ENCODE measurements around the gene SSR4. TPM values are rescaled to one million over a fixed set of nuclear protein-coding genes. Genes with fewer than 3 reads are reported as not detected.

Gene SSR4
- total RNA-seq, 1 experiment from 2014 or later = 225 TPM

DNA sequence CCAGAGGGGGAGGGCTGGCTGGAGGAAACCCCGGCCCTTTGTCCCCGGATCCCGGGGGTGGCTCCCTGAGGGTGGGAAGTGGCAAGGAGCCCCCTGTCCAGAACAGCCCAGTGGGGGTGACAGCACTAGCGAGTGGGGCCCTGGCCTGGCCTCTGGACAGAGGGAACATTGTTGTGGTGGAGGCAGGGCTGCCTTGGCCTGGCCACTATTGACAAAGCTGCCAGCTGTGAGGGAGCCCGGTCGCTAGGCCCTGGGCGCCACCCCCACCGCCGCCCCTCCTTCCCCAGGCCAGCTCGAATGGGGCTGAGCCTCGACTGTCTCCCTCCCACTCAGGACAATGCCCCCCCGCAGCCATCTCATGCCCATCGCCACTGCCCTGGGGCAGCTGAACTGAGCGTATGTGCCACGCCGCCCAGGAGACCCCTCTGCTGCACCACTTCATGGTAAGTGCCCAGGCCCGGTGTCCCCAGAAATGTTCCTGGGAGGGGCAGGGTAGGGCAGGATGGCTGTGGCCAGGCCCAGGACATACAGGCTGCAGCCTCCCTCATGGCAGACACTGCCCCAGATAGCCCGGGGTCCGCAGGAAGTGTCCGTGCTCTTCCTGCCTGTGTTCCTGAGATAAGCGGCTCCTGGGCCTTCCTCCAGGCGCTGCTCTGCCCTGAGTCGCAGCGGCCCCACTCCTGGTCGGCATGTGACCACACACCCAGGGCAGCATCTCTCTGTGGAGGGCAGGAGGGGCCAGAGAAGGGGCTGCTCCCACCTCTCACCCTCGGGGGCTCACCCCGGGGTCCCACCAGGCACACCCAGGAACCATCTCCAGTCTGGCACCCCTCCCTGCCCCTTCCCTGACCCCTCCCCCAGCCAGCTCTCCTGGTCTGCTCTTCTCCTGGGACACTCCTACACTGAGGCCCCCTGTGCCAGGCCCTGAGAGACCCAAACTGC is 29.1 kb upstream of the SSR4 start:
- DNase-seq (ENCODE audit: low read depth in 1 of 2, low spot score in 2 of 2) = no peak
- H3K9me3 ChIP-seq (replicated peaks) = no peaks in the 10 kb centered on the region
- no peaks in the 10 kb centered on the region for H3K36me3 ChIP-seq
- H3K27ac ChIP-seq = peak overlapping the region; percentile 47
- H3K27me3 ChIP-seq (replicated peaks) = no peaks in the 10 kb centered on the region
- H3K4me3 ChIP-seq = peak overlapping the region; percentile 30
- H3K4me1 ChIP-seq (replicated peaks) = peaks cover 26% of the 10 kb centered on the region

DNA sequence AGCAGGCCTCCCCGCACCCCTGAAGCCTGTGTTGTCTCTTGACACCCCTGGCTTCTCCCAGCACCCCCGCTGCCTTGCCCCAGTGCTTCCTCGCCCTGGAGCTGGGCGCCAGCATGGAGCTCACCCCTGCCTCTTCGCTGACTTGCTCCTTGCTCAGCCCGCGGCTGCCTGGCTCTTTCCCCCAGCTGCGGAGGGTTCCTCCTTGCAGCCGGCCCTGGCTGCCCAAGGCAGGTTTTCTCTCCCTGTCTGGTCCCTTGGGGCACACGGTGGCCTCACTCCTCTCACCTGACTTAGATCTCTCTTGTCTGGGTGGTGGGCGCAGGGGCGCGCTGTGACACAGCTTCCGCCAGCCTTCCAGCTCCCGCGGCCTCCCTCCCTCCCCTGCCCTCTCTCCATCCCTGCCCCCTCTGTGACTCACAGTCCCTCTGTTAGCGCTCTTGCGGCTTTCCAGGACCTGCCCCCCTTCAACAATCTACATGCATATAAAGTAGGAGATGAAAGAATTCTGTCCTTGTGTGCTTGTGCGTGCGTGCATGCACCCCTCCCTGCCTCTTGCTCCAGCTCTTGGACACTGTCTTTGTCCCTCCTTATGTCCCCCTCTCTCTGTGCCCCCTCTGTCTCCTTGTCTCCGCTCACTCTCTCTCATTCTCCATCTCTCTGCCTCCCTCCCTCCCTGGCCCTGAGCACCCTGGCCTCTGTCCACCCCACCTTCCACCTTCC is 28.2 kb upstream of the SSR4 start:
- peak overlapping the region; percentile 47 for H3K27ac ChIP-seq
- no peaks in the 10 kb centered on the region for H3K36me3 ChIP-seq
- no peaks in the 10 kb centered on the region for H3K9me3 ChIP-seq (replicated peaks)
- H3K4me1 ChIP-seq (replicated peaks) = peaks cover 26% of the 10 kb centered on the region
- DNase-seq (ENCODE audit: low read depth in 1 of 2, low spot score in 2 of 2) = peak; percentile 71 to 84
- H3K27me3 ChIP-seq (replicated peaks) = no peaks in the 10 kb centered on the region
- H3K4me3 ChIP-seq = peak overlapping the region; percentile 30

DNA sequence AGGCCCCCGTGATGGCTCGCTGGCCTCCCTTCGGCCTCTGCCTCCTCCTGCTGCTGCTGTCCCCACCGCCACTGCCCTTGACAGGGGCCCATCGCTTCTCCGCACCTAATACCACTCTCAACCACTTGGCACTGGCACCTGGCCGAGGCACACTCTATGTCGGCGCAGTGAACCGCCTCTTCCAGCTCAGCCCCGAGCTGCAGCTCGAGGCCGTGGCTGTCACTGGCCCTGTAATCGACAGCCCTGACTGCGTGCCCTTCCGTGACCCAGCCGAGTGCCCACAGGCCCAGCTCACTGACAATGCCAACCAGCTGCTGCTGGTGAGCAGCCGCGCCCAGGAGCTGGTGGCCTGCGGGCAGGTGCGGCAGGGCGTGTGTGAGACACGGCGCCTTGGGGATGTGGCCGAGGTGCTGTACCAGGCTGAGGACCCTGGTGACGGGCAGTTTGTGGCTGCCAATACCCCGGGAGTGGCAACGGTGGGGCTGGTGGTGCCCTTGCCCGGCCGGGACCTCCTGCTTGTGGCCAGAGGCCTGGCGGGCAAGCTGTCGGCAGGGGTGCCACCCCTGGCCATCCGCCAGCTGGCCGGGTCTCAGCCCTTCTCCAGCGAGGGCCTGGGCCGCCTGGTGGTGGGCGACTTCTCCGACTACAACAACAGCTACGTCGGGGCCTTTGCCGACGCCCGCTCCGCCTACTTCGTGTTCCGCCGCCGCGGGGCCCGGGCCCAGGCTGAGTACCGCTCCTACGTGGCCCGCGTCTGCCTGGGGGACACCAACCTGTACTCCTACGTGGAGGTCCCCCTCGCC is 27.4 kb upstream of the SSR4 start:
- Histone ChIP-seq H3K27me3 (replicated peaks) (no peaks in the 10 kb centered on the region), H3K4me1 (replicated peaks) (peaks cover 26% of the 10 kb centered on the region), H3K27ac (no peak overlapping the region), H3K9me3 (replicated peaks) (no peaks in the 10 kb centered on the region), H3K4me3 (no peak overlapping the region), H3K36me3 (no peaks in the 10 kb centered on the region)
- DNase-seq (ENCODE audit: low read depth in 1 of 2, low spot score in 2 of 2) = no peak

DNA sequence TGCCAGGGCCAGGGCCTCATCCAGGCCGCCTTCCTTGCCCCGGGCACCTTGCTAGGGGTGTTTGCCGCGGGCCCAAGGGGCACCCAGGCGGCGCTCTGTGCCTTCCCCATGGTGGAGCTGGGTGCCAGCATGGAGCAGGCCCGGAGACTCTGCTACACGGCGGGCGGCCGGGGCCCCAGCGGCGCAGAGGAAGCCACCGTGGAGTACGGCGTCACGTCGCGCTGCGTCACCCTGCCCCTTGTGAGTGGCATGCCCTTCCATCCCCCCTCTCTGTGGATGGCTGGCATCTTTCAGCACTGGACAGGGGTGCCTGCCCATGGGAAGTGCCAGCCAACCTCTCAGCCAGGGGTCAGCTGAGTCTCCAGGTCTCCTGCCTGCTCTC is 26.8 kb upstream of the SSR4 start:
- Histone ChIP-seq H3K4me3 (no peak overlapping the region), H3K27me3 (replicated peaks) (no peaks in the 10 kb centered on the region), H3K27ac (no peak overlapping the region), H3K4me1 (replicated peaks) (peaks cover 26% of the 10 kb centered on the region), H3K9me3 (replicated peaks) (no peaks in the 10 kb centered on the region), H3K36me3 (no peaks in the 10 kb centered on the region)
- no peak for DNase-seq (ENCODE audit: low read depth in 1 of 2, low spot score in 2 of 2)

DNA sequence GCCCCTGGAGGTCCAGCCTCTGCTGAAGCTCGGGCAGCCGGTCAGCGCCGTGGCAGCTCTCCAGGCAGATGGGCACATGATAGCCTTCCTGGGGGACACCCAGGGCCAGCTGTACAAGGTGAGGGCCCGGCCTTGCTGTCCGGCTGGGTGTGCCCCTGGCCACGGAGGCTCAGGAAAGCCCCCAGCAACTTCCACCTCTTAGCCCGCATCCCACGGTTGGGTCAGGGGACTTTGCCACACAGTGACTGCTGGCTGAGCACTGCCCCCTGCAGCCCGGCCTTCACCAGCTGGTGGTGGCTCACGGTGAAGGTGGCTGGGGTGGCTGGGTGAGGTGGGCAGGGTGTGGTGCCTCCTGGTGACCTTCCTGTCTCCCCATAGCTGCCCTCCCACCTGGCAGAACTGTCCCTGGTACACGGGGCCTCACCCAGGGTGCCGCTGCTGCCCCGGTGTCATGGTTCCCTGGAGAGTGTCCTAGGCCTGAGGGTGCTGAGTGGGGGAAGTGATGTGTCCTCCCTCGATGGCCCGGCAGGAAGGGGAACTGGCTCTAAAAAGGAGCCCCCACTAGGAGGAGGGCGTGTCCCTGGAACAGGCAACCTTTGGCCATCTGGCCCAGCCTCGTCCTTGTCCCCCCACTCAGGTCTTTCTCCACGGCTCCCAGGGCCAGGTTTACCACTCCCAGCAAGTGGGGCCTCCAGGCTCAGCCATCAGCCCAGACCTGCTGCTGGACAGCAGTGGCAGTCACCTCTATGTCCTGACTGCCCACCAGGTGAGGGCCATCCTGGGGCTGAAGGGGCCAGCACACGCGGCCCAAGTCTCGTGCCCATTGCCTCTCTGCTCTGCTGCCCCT is 25.9 kb upstream of the SSR4 start:
- H3K36me3 ChIP-seq = no peaks in the 10 kb centered on the region
- no peak overlapping the region for H3K4me3 ChIP-seq
- H3K27me3 ChIP-seq (replicated peaks) = no peaks in the 10 kb centered on the region
- H3K9me3 ChIP-seq (replicated peaks) = no peaks in the 10 kb centered on the region
- no peak overlapping the region for H3K27ac ChIP-seq
- no peak for DNase-seq (ENCODE audit: low read depth in 1 of 2, low spot score in 2 of 2)
- peaks cover 26% of the 10 kb centered on the region for H3K4me1 ChIP-seq (replicated peaks)

DNA sequence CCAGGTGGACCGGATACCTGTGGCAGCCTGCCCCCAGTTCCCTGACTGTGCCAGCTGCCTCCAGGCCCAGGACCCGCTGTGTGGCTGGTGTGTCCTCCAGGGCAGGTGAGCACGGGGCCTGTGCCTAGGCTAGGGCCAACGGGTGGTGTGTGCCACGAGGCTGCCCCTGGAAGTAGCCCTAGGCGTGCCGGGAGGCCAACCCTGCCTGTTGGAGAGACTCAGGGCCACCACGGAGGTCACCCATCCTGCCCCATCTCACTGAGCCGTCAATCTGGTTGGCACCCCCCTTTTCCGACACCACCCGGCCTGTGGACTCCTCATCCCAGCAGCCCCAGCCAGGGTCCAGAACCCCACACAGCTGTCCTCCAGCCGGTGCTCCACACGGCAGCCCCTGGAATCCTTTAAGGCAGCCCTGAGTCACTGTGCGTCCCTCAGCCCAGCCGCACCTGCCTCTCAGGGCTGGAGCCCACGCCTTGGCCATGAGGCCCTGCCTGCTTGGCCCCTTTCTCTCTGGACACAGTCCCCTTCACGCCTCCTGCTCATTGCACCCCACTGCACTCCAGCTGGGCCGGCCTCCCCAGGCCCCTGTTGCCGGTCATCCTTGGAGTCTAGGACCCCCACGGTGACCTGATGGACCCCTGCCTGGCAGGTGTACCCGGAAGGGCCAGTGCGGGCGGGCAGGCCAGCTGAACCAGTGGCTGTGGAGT is 25.2 kb upstream of the SSR4 start:
- H3K4me3 ChIP-seq = no peak overlapping the region
- peaks cover 22% of the 10 kb centered on the region for H3K4me1 ChIP-seq (replicated peaks)
- no peaks in the 10 kb centered on the region for H3K36me3 ChIP-seq
- no peaks in the 10 kb centered on the region for H3K27me3 ChIP-seq (replicated peaks)
- no peak for DNase-seq (ENCODE audit: low read depth in 1 of 2, low spot score in 2 of 2)
- no peak overlapping the region for H3K27ac ChIP-seq
- no peaks in the 10 kb centered on the region for H3K9me3 ChIP-seq (replicated peaks)

DNA sequence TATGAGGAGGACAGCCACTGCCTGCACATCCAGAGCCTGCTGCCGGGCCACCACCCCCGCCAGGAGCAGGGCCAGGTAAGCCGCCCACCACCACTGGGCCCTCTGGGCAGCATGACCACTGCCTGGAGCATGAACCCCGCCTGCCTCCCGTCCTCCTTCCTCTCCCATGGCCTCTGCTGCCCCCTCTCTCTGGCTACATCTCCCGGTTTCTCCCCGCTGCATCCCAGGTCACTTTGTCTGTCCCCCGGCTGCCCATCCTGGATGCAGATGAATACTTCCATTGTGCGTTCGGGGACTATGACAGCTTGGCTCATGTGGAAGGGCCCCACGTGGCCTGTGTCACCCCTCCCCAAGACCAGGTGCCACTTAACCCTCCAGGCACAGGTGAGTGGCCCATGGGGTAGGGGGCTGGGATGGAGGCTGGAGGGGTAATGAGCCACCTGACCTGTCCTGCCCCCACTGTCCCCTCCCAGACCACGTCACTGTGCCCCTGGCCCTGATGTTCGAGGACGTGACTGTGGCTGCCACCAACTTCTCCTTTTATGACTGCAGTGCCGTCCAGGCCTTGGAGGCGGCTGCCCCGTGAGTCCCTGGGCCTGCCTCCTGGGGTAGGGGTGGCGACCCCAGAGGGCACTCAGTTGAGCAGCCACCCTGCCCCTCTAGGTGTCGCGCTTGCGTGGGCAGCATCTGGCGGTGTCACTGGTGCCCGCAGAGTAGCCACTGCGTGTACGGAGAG is 24.4 kb upstream of the SSR4 start:
- Histone ChIP-seq H3K36me3 (no peaks in the 10 kb centered on the region), H3K4me3 (no peak overlapping the region), H3K27ac (no peak overlapping the region), H3K9me3 (replicated peaks) (no peaks in the 10 kb centered on the region), H3K27me3 (replicated peaks) (no peaks in the 10 kb centered on the region), H3K4me1 (replicated peaks) (peaks cover 19% of the 10 kb centered on the region)
- no peak for DNase-seq (ENCODE audit: low read depth in 1 of 2, low spot score in 2 of 2)

DNA sequence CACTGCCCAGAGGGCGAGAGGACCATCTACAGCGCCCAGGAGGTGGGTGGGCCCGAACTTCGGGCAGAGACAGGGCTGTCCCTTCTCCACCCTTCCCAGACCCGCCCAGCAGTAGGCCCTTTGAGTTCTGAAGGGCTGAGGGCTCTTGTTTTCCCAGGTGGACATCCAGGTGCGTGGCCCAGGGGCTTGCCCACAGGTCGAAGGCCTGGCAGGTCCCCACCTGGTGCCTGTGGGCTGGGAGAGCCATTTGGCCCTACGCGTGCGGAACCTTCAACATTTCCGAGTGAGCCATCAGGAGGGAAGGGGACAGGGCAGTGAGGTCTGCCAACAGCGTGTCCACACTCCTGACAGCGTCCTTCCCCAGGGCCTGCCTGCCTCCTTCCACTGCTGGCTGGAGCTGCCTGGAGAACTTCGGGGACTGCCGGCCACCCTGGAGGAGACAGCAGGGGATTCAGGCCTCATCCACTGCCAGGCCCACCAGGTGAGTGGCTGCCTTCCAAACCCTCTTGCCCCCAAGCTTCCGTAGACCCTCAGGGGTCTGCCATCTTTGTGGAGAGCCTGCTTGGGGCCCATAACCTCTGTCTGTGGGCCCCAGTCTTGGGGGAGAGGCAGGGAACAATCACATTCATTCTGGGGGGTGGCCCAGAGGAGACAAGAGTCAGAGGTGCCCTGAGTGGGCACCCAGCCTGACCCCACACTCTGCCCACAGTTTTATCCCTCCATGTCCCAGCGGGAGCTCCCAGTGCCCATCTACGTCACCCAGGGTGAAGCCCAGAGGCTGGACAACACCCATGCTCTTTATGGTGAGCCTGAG is 23.7 kb upstream of the SSR4 start:
- no peaks in the 10 kb centered on the region for H3K36me3 ChIP-seq
- no peaks in the 10 kb centered on the region for H3K27me3 ChIP-seq (replicated peaks)
- H3K27ac ChIP-seq = no peak overlapping the region
- DNase-seq (ENCODE audit: low read depth in 1 of 2, low spot score in 2 of 2) = no peak
- H3K9me3 ChIP-seq (replicated peaks) = no peaks in the 10 kb centered on the region
- H3K4me1 ChIP-seq (replicated peaks) = peaks cover 12% of the 10 kb centered on the region
- H3K4me3 ChIP-seq = no peak overlapping the region

DNA sequence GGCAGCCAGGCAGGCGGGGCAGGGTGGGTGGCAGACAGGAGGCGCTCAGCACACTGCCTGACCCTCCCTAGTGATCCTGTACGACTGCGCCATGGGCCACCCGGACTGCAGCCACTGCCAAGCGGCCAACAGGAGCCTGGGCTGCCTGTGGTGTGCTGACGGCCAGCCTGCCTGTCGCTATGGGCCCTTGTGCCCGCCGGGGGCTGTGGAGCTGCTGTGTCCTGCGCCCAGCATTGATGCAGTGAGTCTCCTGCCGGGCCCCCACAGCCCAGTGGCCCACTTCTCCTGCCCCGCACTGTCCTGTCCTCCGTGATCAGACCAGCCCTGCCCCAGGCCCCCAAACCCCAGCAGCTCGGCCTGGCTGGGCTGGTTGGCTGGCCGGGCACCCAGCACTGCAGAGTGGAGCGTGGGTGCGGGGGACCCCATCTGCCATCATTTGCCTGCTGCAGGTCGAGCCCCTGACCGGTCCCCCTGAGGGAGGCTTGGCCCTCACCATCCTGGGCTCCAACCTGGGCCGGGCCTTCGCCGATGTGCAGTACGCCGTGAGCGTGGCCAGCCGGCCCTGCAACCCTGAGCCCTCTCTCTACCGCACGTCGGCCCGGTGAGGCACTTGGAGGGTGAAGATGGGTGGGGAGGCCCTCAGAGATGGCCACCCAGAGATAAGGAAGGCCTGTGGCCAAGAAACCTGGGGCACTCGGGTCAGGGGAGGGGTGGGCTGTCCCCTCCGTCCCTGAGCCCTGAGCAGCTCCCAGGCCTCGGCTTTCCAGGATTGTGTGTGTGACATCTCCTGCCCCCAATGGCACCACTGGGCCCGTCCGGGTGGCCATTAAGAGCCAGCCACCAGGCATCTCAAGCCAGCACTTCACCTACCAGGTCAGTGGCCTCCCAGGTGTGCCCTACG is 22.8 kb upstream of the SSR4 start:
- no peaks in the 10 kb centered on the region for H3K9me3 ChIP-seq (replicated peaks)
- no peak for DNase-seq (ENCODE audit: low read depth in 1 of 2, low spot score in 2 of 2)
- H3K4me1 ChIP-seq (replicated peaks) = peaks cover 3% of the 10 kb centered on the region
- H3K27me3 ChIP-seq (replicated peaks) = no peaks in the 10 kb centered on the region
- no peaks in the 10 kb centered on the region for H3K36me3 ChIP-seq
- H3K27ac ChIP-seq = no peak overlapping the region
- H3K4me3 ChIP-seq = no peak overlapping the region

DNA sequence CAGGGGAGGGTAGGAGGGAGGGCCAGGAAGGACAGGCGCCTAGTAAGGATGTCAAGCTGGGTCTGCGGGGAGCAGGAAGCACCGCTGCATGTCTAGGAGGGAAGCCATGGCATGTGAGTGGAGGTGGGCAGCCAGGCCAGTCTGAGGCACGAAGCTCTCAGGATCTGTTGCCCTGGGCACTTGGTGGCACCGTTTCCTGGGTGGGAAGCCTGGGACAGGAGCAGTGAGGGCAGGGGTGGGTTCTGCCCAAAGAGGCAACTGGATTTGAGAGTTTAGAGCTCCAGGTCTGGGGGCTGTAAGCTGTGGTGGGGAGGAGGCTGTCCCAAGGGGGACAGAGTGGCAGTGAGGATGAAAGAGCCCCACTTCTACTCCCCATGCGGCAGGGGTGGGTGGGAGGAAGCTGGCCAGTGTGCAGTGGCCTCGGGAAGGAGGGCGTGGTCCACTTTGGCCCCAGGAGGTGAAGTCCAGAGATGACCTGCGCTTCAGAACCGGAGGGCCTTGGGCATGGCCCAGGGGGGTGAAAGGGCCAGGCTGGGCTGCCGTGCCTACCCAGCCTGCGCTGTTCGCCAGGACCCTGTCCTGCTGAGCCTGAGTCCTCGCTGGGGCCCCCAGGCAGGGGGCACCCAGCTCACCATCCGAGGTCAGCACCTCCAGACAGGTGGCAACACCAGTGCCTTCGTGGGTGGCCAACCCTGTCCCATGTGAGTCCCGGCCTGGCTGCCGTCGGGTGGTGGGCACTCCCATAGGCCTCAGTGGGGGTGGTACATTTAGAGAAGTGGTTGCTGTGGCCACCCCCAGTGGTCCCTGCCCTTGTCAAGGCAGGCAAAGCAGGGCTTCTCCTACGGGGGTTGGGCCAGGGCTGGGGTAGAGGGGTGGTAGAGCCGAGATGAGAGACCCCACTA is 21.9 kb upstream of the SSR4 start:
- Histone ChIP-seq H3K4me3 (no peak overlapping the region), H3K27me3 (replicated peaks) (no peaks in the 10 kb centered on the region), H3K9me3 (replicated peaks) (no peaks in the 10 kb centered on the region), H3K4me1 (replicated peaks) (no peaks in the 10 kb centered on the region), H3K27ac (no peak overlapping the region), H3K36me3 (no peaks in the 10 kb centered on the region)
- DNase-seq (ENCODE audit: low read depth in 1 of 2, low spot score in 2 of 2) = no peak

Measured in SJSA1 (cell line).